ENCODE results near the gene CCDC86.

The CCDC86 gene

DNA sequence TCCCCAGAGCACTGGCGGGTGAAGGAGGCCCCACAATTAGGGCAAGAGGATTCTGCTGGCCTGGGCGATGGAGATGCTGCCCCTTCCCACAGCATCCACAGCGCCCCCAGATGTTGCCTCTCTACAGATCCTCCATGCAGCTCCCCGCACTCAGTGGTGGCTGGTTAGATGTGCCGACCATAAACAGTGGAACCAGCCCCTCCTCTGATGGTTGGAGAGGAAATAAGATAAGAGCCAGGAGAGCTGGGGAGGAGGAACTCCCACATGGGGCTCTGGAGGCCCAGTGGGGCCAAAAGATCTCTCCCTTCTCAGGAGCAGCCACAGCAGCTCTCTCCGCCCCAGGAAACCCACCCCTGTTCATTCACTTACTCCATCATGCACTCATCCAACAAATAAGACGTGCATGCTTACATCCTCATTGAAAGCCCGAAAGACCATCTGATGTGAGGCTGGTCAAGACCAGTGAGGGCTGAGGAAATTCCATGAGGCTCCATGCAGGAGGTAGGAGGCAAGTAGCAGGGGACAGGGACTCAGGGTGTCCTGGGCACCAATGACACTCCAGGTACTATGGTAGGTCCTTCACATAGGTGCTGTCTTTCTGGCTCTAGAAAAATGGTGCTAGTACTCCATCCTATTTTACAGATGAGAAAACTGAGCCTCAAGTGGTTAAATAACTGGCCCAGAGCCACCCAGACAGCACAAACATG, 12.4 kb downstream of the CCDC86 start:
- DNase-seq, result no peak

- no peak for DNase-seq
These were observed 13.2 kb downstream of the CCDC86 start for GRCh38 chr11:60854847-60855725.

- no peak for DNase-seq
These were observed 14.1 kb downstream of the CCDC86 start, which contains the start of gene PTGDR2 for GRCh38 chr11:60855726-60856633. Gene PTGDR2 (minus strand): TSS chr11:60855950. CDS start chr11:60853722, 2,228 bp downstream.

DNA sequence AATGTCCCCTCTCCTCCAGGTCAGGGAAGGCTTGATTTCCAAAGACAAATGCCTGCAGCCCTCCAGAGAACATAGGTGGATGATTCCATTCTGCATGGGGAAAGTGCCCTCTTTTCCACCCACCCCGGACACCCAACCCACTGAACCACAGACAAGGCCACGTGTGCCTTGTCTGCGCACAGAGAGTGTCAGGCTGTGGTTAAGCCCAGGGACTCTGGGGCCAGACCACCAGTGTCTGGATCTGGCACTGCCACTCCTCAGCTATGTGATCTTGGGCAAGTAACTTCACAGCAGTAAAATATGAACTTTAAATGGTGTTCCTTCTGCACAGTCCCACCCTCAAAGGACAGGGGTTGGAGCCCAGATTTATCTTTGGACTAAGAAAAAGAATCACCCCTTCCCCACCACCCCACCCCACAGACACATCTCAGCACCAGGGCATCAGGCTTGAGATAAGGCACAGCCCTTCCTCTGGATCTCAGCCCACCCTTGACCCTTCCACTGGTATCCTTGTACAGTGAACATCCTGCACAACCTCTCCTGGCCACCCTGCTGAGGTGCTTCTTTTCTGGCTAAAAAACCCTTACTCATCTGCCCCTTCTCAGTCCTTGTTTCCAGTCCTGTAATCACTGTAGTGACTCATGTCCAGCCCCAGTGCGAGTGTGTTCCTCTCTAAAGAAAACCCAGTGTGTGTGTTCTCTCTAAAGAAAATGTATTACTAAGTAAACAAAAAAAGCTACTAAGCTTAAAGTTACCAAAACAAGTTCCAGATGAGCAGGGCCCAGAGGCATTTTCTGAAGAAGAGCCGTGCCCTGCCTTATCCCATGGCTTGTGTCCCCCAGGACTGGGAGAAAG, 15.7 kb downstream of the CCDC86 start:
- no peak for DNase-seq

DNA sequence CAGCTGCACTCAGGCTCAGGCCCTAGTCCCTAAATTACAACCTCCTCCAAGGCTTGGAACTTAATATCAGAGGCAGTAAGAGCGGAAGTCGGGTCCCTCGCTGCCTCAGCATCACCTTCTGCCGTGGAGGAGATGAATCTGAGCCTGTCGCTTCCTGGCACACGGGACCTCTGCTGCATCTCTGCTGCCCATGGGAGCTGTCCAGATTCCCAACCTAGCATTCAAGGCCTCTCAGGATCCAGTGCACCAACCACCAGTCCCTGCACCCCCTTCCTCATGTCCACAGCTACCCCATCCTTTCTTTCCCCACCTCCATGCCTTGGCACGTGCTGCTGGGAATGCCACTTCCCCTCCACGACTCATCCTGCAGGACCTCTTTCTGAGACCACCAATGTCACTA, 16.3 kb downstream of the CCDC86 start:
- DNase-seq, result no peak

DNA sequence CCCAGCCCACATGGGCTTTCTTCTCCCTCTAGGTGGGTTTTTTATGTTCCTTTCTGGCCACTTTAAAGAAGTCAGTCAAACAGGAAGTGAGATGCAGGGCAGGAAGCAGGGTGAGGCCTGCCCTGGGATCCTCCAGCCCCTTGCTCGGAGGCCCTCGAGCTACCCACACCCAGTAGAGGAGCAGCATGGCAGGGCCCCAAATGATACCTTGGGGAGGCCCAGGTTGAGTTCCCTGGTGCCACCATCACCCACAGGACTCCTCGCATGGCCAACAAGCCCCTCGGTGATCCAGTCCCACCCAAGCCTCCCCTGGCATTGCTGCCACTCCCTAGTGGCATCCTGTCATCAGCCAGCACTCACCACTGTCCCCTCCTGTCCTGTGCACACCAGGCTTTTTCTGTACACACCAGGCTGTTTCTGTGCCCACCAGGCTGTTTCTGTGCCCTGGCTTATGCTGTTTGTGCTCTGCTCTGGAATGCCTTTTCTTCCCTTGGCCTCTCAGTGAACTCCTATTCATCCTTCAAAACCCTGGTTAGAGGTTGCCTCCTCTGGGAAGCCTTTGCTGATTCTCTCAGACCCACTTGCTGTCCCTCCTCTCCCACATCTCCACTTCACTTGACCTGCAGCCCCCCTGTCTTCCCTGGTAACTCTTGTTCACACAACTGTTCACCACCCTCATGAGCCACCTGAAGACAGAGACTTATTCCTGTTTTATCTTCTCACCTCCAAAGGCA, 17.0 kb downstream of the CCDC86 start:
- DNase-seq, result no peak

GRCh38 chr11:60859616-60860250, 17.8 kb downstream of the CCDC86 start:
- no peak for DNase-seq

DNA sequence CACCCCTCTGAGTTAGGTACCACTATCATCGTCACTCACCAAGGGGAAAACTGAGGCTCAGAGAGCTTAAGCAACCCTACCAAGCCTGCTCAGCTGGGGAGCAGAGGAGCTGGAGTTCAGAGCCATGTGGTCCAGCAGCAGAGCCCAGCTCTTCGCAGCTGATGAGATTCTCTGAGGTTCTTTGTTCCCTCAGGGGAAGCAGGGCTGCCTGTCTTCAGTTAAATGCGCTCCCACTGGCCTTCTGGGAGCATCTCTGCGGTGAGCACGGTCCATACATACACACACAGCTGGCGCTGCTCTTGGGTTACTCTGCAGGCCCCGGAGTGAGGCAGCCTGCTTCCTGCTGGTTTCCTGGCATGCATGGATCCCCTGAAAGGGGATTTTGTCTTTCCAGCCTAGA, 19.0 kb downstream of the CCDC86 start:
- DNase-seq, result no peak

GRCh38 chr11:60862171-60862570, 20.3 kb downstream of the CCDC86 start:
- no peak for DNase-seq

GRCh38 chr11:60863550-60864521, 21.9 kb downstream of the CCDC86 start:
- DNase-seq, result no peak

DNA sequence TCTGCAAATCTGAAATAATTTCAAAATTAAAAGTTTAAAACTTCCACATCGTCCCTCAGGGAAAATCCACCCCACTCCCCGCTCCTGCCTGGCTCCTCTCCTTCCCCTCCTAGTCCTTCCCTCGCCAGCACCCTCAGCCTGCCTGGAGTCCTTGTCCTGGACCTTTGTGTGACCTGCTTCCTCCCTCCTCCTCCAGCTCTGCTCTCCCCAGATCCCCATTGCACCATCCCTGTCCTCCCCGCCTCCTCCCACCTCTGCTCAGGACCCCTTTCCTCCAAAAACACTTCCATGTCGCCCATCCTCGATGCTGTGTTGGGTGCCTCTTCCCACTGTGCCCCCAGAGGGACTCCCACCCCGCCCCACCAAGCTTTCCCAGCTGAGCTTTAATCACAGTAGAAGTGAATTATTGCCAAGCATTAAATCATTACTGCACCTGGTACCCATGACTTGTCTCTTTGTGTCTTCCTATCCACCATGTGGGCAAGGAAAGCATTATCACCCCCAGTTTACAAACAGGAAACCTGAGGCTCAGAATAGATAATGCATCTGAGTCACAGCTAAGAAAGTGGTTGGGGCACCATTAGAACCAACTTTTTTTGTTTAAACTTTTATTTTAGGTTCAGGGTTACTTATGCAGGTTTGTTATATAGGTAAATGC, 23.1 kb downstream of the CCDC86 start:
- no peak for DNase-seq

DNA sequence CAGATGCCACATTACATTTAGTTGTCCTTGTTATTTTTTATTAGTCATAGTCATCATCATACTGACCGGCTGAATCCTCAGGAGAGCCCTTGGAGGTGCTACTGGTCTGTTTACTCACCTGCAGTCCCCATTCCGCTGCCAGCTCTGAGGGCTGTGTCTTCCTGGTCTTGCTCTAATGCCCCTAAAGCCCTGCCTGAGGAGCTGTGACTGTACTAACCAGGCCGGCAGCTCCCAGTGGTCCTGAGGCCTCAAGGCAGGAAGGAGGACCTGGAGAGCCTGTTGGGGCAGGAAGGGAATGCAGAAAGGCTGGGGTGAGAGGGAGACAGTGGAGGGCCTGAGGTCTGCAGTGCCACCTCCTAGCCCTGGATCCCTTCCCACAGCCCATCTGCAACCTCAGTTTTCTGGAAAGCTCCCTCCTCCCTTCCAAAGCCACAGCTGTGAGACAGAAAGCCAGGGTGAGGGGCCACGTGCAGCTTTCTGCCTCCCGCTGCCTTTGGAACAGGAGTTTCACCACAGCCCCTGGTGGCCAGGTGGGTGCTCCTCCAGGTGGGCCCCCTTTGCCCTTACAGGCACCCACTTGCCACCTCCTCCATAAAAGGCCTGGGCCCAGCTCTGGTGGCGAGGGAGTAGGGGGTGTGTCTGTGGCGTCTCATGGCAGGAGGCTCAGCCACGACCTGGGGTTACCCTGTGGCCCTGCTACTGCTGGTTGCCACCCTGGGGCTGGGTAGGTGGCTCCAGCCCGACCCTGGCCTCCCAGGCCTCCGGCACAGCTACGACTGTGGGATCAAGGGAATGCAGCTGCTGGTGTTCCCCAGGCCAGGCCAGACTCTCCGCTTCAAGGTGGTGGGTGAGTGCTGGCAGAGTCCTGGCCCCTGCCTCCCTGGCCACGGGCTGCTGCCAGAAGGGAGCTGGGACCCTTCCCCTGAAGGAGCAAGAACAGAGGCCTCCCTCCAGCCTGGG, 25.3 kb downstream of the CCDC86 start, which contains the start of gene ZP1:
TSS of gene ZP1 (plus strand) at position 632 of the 960 bp plus-strand sequence. CDS start at position 652, 20 bp downstream.
- DNase-seq, result no peak

GRCh38 chr11:60867871-60868681, 26.2 kb downstream of the CCDC86 start:
- no peak for DNase-seq

GRCh38 chr11:60868682-60869450, 27.0 kb downstream of the CCDC86 start:
- no peak for DNase-seq

DNA sequence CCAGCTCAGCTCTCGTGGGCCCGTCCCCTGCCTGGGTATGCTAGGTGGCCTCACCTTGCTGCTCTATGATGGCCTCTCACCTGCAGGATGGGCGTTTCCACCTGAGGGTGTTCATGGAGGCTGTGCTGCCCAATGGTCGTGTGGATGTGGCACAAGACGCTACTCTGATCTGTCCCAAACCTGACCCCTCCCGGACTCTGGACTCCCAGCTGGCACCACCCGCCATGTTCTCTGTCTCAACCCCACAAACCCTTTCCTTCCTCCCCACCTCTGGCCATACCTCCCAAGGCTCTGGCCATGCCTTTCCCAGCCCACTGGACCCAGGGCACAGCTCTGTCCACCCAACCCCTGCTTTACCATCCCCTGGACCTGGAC, 27.5 kb downstream of the CCDC86 start:
- DNase-seq, result no peak

DNA sequence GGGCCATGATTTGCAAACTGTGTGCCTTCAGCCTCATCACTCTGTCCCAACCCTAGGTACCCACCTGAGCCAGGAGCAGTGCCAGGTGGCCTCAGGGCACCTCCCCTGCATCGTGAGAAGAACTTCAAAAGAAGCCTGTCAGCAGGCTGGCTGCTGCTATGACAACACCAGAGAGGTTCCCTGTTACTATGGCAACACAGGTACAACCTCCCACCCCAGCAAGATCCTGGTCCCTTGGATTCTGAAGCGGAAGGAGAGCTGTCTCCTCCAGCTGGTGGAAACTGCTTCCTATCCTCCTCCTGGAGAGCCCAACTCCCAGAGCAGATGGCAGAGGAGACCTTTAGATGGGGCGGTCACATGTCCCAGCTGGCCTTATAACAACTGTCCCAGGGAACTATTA, 28.4 kb downstream of the CCDC86 start:
- DNase-seq, result no peak
